Mononuclear cell (primary cell): ENCODE data around the gene ZNF423. TPM values are rescaled to one million over a fixed set of nuclear protein-coding genes. Genes with fewer than 3 reads are reported as not detected.

Experiments
- H3K27me3 ChIP-seq: 2 replicates; pipeline ENCODE4 v1.6.0; 2011; ENCODE audit warnings: low read length, control low read depth; ENCODE audit not compliant: insufficient read depth
- H3K4me1 ChIP-seq: 2 replicates; pipeline ENCODE4 v1.5.1; 2011; ENCODE audit warnings: mild to moderate bottlenecking, low read length, control low read depth; ENCODE audit not compliant: insufficient read depth
- H3K4me3 ChIP-seq: 2 replicates; pipeline ENCODE4 v1.5.1; 2011; ENCODE audit warnings: mild to moderate bottlenecking, low read length, moderate library complexity
- H3K9me3 ChIP-seq: 2 replicates; pipeline ENCODE4 v1.5.1; 2011; ENCODE audit warnings: low read depth, mild to moderate bottlenecking, control low read depth, low read length
- total RNA-seq: library from RNA; depleted of rRNA; stranded (reverse); fragments of >200 nt; gene quantifications from one replicate; pipeline ENCODE4 v1.2.3, GENCODE V29; 2012

ZNF423 gene
- total RNA-seq, 1 donor: under 0.01 TPM

DNA sequence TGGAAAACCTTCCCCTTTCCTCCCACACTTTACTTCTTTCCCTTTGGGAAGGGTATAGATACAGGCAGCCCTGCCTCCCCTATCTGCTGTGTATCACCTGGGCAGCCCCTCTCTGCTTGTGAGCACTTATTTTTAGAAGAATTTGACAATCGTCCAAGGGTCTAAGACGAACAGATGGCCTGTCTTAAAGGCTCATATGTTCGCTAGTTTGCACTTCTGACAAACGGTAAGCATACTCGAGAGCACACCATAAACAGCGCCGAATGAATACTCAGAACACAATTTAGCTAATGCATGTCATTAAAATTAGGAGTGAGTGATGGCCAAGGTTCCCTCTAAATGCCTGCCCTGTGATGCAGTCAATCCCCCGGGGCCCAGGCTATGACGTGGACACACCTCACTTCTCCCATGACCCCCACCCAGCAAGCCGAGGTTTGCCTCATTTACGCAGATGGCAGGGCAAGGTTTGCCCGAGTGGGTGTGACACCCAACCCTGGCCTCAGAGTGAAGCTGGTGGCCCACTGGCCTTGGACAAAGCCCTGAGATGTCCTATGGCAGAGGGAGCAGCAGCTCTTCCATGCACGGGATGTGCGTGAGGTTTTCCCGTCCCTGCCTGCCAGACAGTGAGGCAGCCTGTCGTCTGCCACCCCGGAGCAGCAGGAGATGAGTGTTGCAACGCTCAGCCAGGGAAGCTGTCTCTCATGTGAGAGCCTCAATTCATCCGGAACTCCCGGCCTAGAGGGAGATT lies 357.1 kb downstream of the ZNF423 start:
- no peaks in the 10 kb centered on the region for H3K9me3 ChIP-seq
- no peaks in the 10 kb centered on the region for H3K4me1 ChIP-seq
- no peak overlapping the region for H3K4me3 ChIP-seq
- H3K27me3 ChIP-seq: no peaks in the 10 kb centered on the region

DNA sequence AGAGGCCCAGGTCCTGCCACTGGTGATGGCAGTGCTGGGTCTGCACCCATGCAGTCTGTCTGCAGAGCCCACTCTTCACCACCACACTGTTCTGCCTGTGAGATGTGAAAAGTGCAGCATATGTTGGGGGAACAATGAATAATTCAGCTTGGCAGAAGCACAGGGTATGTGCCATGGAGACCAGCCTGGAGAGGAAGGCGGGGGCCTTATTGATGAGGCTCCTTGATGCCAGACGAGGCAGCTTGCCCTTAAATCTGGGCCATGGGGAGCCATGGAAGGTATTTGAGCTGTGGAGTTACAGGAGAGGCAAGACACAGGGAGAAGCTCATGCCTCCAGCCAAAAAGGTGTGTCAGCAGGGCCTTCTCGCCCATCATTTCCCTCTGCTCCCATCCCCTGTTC lies 357.6 kb downstream of the ZNF423 start:
- Histone ChIP-seq H3K9me3 (no peaks in the 10 kb centered on the region), H3K4me3 (no peak overlapping the region), H3K27me3 (no peaks in the 10 kb centered on the region), H3K4me1 (no peaks in the 10 kb centered on the region)

DNA sequence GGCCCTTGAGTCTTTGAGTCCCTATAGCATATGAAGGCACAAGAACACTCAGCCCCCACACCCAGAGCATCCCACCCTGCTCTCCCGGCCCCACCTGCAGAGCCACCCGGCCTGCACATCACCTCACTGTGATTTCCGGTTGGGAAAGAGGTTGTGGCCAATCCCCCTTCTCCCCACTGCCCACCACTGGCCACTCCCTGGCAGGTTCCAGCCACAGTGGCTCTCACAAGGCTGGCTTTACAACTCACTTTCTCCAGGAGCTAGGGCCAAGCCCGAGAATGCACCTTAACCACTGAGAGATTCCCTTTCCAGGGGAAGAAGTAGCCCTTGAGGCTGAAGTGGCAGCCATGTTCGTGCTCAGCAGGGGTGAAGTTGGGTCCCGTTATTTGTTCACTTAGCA lies 358.4 kb downstream of the ZNF423 start:
- Histone ChIP-seq H3K4me1 (no peaks in the 10 kb centered on the region), H3K9me3 (no peaks in the 10 kb centered on the region), H3K4me3 (no peak overlapping the region), H3K27me3 (no peaks in the 10 kb centered on the region)

DNA sequence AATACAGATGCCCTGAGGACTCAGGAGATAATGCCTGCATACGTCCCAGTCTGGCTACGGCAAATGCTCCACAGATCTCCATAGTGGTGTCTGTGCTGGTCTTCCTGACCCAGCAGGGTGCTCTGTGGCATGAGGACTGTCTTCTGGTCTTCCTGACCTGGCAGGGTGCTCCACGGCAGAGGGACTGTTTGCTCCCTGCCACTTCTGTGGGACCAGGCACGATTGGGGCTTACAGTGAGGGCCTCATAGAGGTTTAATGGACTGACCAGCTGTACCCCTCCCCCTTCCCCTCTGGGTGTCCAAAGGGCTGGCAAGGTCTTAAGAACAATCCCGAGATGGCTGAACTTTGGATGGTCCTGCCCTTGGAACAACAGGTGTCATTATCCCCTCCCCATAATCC lies 359.3 kb downstream of the ZNF423 start:
- Histone ChIP-seq H3K4me1 (no peaks in the 10 kb centered on the region), H3K9me3 (no peaks in the 10 kb centered on the region), H3K27me3 (no peaks in the 10 kb centered on the region), H3K4me3 (no peak overlapping the region)

DNA sequence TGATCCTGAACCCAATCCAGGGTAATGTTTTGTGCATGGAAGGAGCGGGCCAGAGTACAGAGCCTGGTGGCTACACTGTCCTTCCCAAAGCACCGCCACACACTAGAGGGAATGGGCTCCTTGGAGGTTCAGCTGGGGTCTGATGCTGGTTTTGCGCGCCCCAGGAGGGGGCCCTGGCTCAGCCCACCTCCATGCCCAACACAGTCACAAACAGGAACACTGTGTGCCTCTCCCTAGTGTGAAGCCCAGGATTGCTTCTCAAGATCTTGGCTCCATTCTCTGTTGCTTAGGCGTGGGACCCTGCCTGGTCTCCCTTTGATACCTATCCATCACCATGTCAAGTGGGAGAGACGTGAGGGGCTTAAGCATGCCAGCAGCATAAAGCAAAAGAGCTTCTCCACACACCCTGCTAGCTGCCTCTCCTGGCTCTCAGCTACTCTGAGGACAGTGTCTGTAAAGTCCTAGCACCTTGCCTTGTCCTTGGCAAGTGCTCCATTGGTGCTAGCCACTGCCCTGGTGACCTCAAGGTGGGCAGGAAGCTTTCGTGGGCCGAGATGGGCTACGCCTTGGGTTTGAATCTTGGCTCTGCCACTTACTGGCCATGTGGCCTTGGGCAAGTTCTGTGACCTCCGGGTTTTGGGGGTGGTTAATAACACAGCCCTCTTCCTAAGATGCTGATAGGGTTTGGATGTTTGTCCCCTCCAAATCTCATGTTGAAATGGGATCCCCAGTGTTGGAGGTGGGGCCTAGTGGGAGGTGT lies 360.1 kb downstream of the ZNF423 start:
- no peaks in the 10 kb centered on the region for H3K9me3 ChIP-seq
- no peaks in the 10 kb centered on the region for H3K27me3 ChIP-seq
- H3K4me1 ChIP-seq: no peaks in the 10 kb centered on the region
- H3K4me3 ChIP-seq: no peak overlapping the region

DNA sequence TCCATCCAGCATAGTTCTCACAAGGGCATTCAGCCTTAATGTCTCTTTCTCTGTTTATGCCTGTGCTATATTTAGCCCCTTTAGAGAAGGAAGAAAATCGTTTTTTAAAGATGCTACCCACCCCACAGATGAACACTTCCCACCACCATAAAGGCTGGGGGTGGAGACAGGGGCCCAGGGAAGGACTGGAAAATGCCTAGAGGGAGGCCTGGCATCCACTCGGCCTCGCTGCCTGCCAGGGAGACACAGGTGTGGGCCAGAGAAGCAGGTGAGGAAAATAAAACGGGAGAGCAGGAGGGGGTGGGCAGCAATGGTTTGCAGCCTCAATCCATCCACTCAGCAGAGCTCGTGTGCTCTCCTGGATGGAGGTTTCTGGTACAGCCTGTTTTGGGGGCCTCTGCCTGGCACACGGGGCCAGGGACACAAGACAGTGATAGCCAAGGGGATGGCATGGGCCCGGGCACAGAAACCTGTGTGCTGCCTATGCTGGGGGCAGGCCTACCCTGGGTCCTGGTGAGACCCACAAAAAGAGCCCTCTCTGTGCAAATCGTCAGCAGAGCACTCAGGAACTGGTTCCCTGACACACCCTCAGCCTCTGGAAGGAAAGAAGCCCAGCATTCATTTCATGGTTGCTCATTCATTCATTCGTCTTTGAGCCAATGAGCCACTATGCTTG lies 360.9 kb downstream of the ZNF423 start:
- Histone ChIP-seq H3K4me1 (no peaks in the 10 kb centered on the region), H3K27me3 (no peaks in the 10 kb centered on the region), H3K4me3 (no peak overlapping the region), H3K9me3 (no peaks in the 10 kb centered on the region)

DNA sequence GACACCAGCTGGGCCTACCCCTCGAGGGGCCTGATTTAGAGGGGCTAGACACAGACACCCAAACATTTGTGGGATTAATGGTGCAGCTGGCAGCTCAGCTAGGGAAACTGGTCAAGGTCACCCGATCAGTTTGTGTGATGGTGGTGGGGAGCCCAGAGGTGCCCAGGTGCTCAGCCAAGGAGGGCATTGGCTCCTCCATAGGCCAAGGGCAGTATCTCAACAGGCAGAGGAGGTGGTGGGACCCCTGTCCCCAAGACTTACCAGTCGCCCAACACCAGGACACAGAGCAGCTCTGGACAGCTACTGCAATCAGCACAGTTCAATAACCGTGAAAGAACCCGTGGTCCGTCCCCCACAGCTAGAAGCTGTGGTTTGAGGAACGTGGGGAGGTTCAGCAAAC lies 361.4 kb downstream of the ZNF423 start:
- Histone ChIP-seq H3K27me3 (no peaks in the 10 kb centered on the region), H3K4me1 (no peaks in the 10 kb centered on the region), H3K4me3 (no peak overlapping the region), H3K9me3 (no peaks in the 10 kb centered on the region)

DNA sequence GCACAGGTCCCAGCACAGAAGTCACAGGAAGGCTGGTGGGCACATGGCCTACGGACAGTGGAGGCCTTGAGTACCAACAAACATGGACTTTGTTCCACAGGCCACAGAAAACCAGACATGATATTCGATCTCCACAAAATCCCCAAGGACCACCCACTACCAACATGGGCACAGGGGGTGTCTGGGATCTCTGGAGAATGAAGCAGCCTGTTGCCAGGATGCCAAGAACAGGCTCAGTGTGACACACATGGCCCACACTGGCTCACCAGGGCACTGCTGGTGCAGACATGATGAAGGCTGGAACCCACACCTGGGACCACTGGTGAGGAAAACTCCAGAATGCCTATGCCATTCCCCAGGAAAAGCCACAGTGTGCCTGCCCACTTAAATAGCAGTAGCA lies 362.1 kb downstream of the ZNF423 start:
- Histone ChIP-seq H3K4me3 (no peak overlapping the region), H3K9me3 (no peaks in the 10 kb centered on the region), H3K4me1 (no peaks in the 10 kb centered on the region), H3K27me3 (no peaks in the 10 kb centered on the region)

DNA sequence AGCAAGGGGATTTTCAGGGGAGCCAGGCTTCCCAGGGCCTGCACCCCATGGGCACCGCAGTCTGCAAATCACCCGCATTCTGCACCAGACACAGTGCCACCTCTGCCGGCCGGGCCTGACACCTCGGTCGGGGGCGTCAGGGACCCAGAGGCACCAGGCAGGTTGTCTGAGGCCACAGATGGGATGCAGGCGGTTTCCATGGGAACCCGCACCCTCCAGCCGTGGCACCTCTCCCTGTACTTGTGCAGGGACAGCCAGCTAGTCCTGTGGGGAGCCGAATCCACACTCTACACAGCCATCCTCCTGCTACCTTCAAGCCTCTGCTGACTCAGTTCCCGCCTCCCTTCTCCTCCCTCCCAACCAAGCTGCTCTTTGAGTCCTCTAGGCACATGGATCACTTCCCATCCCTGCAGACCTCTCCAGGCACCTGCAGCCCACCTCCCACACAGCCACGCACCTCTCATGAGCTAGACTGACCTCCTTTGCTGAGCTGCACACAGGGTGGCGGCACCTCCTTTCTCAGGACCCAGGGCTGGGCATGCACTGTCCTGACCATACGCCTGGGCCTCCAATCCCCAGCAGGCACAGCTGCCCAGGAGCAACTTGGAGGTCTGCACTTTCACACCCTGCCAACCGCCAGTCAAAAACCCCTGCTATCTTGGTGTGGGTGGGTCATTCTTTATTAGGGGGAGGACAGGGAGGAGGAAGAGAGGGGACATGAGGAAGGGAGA lies 362.9 kb downstream of the ZNF423 start:
- Histone ChIP-seq H3K9me3 (no peaks in the 10 kb centered on the region), H3K4me3 (no peak overlapping the region), H3K4me1 (no peaks in the 10 kb centered on the region), H3K27me3 (no peaks in the 10 kb centered on the region)

DNA sequence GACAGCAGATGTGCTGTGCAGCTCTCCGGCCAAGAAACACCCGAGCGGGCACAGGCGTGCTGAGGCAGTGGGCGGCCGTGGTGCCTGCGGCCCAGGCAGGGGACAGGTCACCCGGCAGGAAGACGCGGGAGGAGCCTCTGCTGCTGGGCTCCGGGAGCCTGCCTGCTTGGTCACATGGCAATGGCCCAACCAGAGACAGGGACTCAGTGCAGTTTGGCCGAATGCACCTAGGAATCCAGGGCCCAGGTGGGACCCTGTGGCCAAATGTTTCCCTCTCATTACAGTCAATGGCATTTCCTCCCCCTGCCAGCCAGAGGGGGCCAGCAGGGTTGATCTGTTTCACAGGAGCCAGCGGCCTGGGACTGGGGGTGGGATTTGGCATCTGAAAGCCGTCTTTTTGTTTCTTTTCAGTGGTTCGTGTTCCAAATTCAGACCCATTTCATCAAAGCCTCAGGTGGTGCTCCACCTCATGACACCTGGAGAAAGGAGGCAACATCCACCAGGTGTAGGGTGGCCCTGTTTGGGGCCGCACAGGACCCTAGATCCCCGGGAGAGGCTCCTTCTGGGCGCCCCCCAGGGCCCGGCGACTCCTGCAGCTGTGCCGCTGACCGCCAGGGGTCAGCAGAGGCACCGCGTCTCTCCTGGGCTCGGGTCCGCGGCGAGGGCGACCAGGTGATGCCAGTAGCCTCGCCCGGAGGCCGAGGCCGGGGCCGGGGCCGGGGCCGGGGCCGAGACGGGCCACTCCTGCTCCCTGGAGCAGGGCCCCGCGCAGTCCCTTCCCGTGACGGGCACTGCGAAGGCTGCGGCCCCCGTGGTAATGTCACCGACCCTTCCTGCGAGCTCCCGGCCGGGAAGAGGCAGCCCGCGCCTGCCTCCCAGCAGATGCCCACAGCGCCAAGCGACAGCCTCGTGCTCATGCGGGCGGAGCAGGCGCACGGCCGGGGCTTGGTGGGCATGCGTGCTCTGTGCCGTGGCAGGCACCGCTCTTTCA lies 363.8 kb downstream of the ZNF423 start:
- no peaks in the 10 kb centered on the region for H3K4me1 ChIP-seq
- H3K27me3 ChIP-seq: no peaks in the 10 kb centered on the region
- no peak overlapping the region for H3K4me3 ChIP-seq
- no peaks in the 10 kb centered on the region for H3K9me3 ChIP-seq

DNA sequence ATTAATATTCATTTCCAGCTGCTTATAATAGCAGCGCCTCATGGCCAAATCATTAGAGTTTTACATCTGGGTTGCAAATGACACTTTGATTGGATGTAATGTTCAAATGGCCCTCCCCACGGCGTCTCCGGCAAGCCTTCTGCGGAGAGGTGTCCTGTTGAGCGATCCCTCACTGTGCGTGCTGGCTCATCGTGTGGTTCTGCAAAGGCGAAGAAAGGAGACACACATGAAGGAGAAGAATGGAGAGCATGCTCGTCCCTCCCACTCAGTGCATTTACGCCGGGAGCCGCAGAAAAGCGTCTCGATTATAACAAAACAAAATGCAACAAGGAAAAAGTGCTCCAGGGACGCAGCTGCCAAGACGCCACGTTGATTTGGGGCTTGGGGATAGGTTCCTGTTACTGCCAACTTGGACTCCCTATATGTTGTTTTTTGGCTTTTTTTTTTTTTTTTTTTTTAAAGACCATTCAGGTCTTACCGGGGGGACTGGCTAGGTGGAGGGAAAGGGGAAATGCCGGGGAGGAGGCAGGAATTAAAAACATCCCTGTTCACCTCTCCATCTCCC lies 364.7 kb downstream of the ZNF423 start:
- Histone ChIP-seq H3K4me1 (no peaks in the 10 kb centered on the region), H3K4me3 (no peak overlapping the region), H3K27me3 (no peaks in the 10 kb centered on the region), H3K9me3 (no peaks in the 10 kb centered on the region)

DNA sequence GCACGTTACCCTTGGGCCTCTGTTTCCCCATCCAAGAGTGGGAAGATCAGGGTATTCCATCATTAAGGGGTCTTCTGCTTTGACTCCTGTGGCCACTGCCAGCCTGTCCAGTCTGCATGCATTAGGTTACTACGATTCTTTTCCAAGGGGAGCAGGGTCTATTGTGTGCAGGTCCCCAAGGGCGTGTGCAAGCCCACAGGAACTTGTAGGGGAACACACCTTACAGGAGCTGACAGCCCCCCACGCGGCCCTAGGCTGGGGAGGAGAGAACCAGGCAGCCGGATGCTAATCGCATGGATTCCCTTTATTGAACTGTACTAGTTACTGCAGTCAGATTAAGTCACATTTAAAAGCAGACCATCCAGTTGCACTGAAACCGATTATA lies 365.6 kb downstream of the ZNF423 start:
- Histone ChIP-seq H3K4me1 (no peaks in the 10 kb centered on the region), H3K9me3 (no peaks in the 10 kb centered on the region), H3K27me3 (no peaks in the 10 kb centered on the region), H3K4me3 (no peak overlapping the region)

DNA sequence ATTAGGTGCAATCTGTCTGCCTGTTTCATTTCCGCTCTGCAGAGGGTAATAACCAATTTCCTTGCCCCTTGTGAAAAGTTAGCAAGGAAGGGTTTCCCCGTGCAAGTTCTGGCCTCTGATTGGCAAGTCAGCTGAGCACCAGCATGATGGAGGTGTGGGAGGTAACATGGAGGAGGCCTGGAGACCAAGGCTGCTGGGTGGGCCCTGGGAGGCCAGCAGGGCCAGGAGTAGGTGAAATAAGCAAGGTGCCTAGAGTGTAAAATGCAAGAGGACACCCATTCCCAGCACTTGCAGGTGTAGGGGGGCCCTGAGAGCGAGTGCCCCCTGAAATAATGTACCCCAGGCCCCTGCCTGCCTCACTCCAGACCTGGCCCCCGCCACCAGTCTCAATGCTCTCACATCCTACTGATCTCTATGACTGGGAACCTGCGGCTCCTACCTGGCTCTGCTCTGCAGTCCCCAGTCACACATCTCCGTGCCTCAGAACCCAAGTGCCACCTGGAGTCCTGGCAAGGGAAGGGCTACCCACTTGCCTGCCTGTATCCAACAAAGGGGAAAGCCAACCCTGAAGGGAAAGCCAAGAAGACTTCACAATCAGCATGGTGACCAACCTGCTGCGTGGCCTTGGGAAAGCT lies 366.1 kb downstream of the ZNF423 start:
- H3K4me3 ChIP-seq: no peak overlapping the region
- no peaks in the 10 kb centered on the region for H3K4me1 ChIP-seq
- no peaks in the 10 kb centered on the region for H3K27me3 ChIP-seq
- H3K9me3 ChIP-seq: no peaks in the 10 kb centered on the region
